ES-I3 (cell line): Measurements from ENCODE around the gene VMO1.
A peak's percentile ranks its signal among the peaks of the same experiment; 100 is the strongest.

ENCODE experiments used
- H3K36me3 ChIP-seq: 2 replicates; pipeline ENCODE4 v1.6.1; 2013; ENCODE audit warnings: mild to moderate bottlenecking, low read length, control low read depth, moderate library complexity; ENCODE audit not compliant: insufficient read depth
- H3K4me1 ChIP-seq: 2 replicates; pipeline ENCODE4 v1.6.1; 2013; ENCODE audit warnings: mild to moderate bottlenecking, control low read depth, low read length; ENCODE audit not compliant: insufficient read depth
- H3K9ac ChIP-seq: 2 replicates; pipeline ENCODE4 v1.6.1; 2013; ENCODE audit warnings: low read depth, mild to moderate bottlenecking, low read length, moderate library complexity
- H3K9me3 ChIP-seq: 2 replicates; pipeline ENCODE4 v1.6.1; 2013; ENCODE audit warnings: mild to moderate bottlenecking, low read length, moderate library complexity; ENCODE audit not compliant: control insufficient read depth, insufficient read depth

Gene VMO1

DNA sequence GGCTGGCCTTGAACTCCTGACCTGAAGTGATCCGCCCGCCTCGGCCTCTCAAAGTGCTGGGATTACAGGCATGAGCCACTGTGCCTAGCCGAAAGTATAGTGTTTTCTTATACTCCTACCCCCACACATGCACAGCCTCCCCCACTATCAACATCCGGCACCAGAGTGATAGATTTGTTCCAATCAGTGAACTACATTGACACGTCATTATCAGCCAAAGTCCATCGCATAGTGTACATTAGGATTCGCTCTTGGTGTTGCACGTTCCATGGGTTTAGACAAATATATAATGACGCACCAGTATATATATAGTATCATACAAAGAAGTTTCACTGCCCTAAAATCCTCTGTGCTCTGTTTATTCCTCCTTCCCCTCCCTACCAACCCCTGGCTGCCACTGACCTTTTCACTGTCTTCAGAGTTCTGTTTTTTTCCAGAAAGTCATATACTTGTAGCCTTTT is 26.4 kb downstream of the VMO1 start:
- H3K36me3 ChIP-seq = no peaks in the 10 kb centered on the region
- no peak overlapping the region for H3K9ac ChIP-seq
- no peaks in the 10 kb centered on the region for H3K9me3 ChIP-seq
- no peaks in the 10 kb centered on the region for H3K4me1 ChIP-seq

GRCh38 chr17:4753392-4753791 is 32.8 kb downstream of the VMO1 start:
- Histone ChIP-seq H3K9me3 (no peaks in the 10 kb centered on the region), H3K4me1 (no peaks in the 10 kb centered on the region), H3K9ac (no peak overlapping the region), H3K36me3 (no peaks in the 10 kb centered on the region)

DNA sequence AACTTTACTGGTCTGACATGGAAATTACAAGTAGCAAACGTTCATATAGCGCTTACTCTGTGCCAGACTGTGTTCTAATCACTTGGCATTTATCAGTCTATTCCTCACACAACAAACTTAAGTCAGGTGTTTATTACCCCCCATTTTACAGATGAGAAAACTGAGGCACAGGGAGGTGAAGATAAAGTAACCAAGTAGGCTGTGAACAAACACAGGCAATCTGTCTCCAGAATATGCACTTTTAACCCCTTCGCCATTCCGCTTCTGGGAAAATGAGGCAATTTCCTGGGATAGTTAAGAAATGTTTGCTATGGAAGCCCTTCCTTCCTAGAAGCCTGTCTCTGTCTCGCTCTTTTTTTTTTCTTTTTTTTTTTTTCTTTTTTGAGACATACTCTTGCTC is 34.2 kb downstream of the VMO1 start:
- Histone ChIP-seq H3K4me1 (no peaks in the 10 kb centered on the region), H3K36me3 (no peaks in the 10 kb centered on the region), H3K9me3 (no peaks in the 10 kb centered on the region), H3K9ac (no peak overlapping the region)

DNA sequence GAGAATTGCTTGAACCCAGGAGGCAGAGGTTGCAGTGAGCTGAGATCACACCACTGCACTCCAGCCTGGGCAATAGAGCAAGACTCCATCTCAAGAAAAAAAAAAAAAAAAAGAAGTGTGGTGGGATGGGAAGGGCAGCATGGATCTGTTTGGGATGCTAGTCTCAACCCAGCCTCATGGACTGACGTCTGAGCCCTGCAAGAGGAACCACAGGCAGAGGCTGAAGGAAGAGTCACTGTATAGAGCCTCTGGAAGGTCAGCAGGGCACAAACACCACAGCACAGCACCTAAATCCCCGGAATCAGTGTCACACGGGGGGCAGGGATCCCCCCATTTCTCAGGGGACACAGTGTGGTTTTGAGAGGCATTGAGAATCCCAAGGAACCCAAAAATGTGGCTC is 35.6 kb downstream of the VMO1 start:
- Histone ChIP-seq H3K4me1 (no peaks in the 10 kb centered on the region), H3K9me3 (no peaks in the 10 kb centered on the region), H3K9ac (no peak overlapping the region), H3K36me3 (no peaks in the 10 kb centered on the region)

DNA sequence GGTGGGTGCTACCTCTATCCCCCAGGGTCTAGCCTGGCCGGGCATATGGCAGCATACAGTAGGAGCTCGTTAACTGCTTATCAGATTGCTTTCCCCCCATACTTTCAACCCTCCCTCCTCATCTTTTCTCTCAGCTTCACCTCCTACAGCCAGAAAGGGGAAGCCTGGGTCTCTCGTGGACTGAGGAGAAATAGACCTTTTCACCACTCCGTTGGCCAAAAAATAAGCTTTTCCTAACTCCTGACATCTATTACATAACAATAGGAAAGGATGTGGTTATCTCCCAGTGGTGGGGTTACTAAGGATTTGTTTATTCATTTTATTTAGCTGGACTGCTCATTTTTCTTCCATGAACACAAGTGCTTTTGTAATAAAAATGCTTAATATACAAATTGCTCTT is 37.5 kb downstream of the VMO1 start:
- Histone ChIP-seq H3K4me1 (no peaks in the 10 kb centered on the region), H3K36me3 (no peaks in the 10 kb centered on the region), H3K9ac (no peak overlapping the region), H3K9me3 (no peaks in the 10 kb centered on the region)

DNA sequence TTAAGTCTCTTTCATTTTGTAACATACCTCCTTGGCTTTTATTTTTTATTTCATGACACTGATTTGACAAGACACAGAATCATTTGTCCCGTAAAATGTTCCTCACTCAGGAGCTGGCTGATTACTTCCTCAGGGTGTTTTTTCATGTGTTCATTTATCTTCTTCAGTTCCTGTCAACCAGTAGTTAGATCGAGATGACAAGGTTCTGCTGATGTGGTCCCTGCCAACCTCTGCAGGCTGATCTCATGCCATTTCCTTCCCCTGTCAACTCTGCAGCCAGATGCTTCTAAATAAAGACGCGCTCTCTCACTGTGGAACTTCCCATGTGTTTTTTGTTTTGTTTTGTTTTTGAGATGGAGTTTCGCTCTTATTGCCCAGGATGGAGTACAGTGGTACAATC is 38.3 kb downstream of the VMO1 start:
- Histone ChIP-seq H3K4me1 (no peaks in the 10 kb centered on the region), H3K9ac (no peak overlapping the region), H3K36me3 (no peaks in the 10 kb centered on the region), H3K9me3 (no peaks in the 10 kb centered on the region)

DNA sequence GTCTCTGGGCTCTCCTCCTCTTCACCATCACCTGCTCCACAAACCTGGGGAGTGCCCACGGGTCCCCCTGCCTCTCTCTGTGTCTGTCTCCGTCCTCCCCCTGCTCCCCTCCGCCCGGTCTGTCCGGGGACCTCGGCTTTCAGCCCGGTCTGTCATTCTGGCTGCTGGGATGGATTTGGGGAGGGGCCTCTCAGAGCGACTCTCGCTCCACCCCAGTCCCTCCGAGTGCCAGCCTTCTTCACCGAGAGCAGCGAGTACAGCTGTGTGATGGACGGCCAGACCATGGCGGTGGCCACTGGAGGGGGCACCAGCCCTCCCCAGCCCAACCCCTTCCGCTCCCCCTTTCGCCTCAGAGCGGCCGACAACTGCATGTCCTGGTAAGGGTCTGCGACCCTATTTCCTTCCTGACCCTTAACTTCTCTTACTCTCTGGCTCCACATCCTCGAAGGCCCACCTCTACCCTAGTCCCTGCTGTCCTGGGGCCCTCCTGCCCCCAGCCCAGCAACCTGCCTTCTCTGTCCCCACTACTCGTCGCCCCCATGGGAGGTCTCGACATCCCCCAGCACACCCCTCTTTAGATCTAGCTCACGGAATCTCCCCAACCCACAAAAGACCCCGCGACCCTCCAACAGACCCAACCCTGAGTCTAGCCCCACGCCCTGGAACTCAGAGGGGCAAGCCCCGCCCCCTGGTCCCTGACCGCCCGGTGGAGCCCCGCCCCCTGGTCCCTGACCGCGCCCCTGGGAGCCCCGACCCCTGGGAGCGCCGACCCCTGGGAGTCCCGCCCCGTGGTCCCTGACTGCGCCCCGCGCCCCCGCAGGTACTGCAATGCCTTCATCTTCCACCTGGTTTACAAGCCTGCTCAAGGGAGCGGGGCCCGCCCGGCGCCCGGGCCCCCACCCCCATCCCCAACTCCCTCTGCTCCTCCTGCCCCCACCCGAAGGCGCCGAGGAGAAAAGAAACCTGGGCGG is 40.9 kb downstream of the VMO1 start:
- Histone ChIP-seq H3K4me1 (no peaks in the 10 kb centered on the region), H3K36me3 (no peaks in the 10 kb centered on the region), H3K9ac (peak overlapping the region; percentile 69; the same call in 1 of the 2 replicates), H3K9me3 (no peaks in the 10 kb centered on the region)

DNA sequence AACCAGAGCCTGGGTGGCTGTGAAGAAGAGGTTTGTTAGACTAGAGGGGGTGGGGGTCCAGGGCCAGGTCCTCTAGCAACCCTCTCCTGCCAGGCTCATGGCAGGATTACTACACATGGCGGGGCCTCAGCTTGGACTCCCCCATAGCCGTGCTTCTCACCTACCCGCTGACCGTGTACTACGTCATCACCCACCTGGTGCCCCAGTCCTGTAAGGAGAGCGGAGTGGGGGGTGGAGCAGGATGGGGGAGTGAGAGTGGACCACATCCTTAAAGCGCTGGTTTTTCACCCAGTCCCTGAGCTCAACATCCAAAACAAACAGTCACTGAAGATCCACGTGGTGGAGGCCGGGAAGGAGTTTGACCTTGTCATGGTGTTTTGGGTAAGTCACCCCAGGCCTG is 42.3 kb downstream of the VMO1 start:
- H3K4me1 ChIP-seq = no peaks in the 10 kb centered on the region
- no peaks in the 10 kb centered on the region for H3K9me3 ChIP-seq
- H3K36me3 ChIP-seq = no peaks in the 10 kb centered on the region
- no peak overlapping the region for H3K9ac ChIP-seq

DNA sequence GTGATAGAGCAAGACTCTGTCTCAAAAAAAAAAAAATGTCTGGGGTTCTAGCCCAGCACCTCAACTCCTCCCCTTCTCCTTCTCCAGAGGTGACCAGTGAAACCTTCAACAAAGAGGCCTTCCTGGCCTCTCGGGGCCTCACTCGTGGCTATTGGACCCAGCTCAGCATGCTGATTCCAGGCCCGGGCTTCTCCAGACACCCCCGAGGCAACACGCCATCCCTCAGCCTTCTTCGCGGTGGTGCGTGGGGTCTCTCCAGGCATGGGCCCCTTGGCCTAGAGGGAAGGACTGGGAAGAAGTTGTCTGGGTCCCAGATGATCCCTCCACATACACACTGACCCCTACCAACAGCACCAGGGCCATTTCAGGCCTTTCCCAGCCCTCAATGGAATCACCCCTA is 42.9 kb downstream of the VMO1 start:
- Histone ChIP-seq H3K36me3 (no peaks in the 10 kb centered on the region), H3K9ac (no peak overlapping the region), H3K4me1 (no peaks in the 10 kb centered on the region), H3K9me3 (no peaks in the 10 kb centered on the region)

GRCh38 chr17:4742629-4743028 is 43.5 kb downstream of the VMO1 start:
- Histone ChIP-seq H3K36me3 (no peaks in the 10 kb centered on the region), H3K9me3 (no peaks in the 10 kb centered on the region), H3K4me1 (no peaks in the 10 kb centered on the region), H3K9ac (no peak overlapping the region)

- Histone ChIP-seq H3K9me3 (no peaks in the 10 kb centered on the region), H3K4me1 (no peaks in the 10 kb centered on the region), H3K9ac (no peak overlapping the region), H3K36me3 (no peaks in the 10 kb centered on the region)
Measured at GRCh38 chr17:4742133-4742532, 44.0 kb downstream of the VMO1 start.

- Histone ChIP-seq H3K9ac (no peak overlapping the region), H3K4me1 (no peaks in the 10 kb centered on the region), H3K36me3 (no peaks in the 10 kb centered on the region), H3K9me3 (no peaks in the 10 kb centered on the region)
Measured at GRCh38 chr17:4741544-4741943, 44.6 kb downstream of the VMO1 start.

GRCh38 chr17:4740584-4740983 is 45.6 kb downstream of the VMO1 start:
- Histone ChIP-seq H3K36me3 (no peaks in the 10 kb centered on the region), H3K9me3 (no peaks in the 10 kb centered on the region), H3K9ac (no peak overlapping the region), H3K4me1 (no peaks in the 10 kb centered on the region)

DNA sequence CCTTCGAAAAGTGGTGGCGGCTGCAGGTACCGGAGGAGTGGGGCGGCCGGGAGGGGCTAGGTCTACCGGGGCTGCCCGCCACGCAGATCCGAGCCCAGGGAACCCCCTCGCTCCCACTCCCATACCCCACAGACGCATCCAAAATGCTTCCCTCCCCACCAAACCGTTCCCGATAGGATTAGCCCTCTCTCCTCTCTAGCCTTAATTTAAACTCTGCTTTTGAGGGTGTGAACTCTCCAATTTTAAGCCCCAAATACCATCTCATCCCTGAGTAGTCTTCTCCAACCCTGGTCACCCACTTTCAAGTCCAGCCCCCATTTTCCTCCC is 46.2 kb downstream of the VMO1 start:
- Histone ChIP-seq H3K9me3 (no peaks in the 10 kb centered on the region), H3K36me3 (no peaks in the 10 kb centered on the region), H3K4me1 (no peaks in the 10 kb centered on the region), H3K9ac (peak overlapping the region; percentile 70; the same call in 1 of the 2 replicates)
